Breast epithelium (tissue), 3 donors: Measurements from ENCODE around the gene SLC46A2.

Experiments used
- CTCF ChIP-seq, 3 donors: fragments of 450-650 bp; IDR thresholded peaks; one replicate each; pipeline ENCODE4 v1.5.1; 2016 to 2017; ENCODE audit warnings: antibody characterized with exemption in 3 of 3, mild to moderate bottlenecking in 3 of 3, moderate library complexity in 3 of 3
- POLR2A ChIP-seq: fragments of 450-650 bp; IDR thresholded peaks from one replicate; pipeline ENCODE4 v1.6.1; 2016; ENCODE audit warnings: antibody characterized with exemption, mild to moderate bottlenecking, moderate library complexity
- POLR2AphosphoS5 ChIP-seq, 3 donors: sonication (generic); formaldehyde crosslinking; IDR thresholded peaks; one replicate each; pipeline ENCODE4 v1.6.1; 2017; ENCODE audit warnings: antibody characterized with exemption in 3 of 3

- TF ChIP-seq CTCF (IDR thresholded peaks at IDR 0.05) (no peak), POLR2A (no peak), POLR2AphosphoS5 (IDR thresholded peaks at IDR 0.05) (no peak)
These were observed 33.8 kb downstream of the SLC46A2 start for GRCh38 chr9:112856843-112857242.
